Measurements from ENCODE around the gene PCDHGC4. TPM values are rescaled to one million over a fixed set of nuclear protein-coding genes. Genes with fewer than 3 reads are reported as not detected.
A peak's percentile ranks its signal among the peaks of the same experiment; 100 is the strongest.

PCDHGC4 gene
- total RNA-seq, 1 donor from 2014 or later, result 5.0 TPM

- no peaks in the 10 kb centered on the region for H3K9me3 ChIP-seq (ENCODE audit: low read depth)
- Mint-ChIP-seq H3K9me3 (no peaks in the 10 kb centered on the region), H3K4me1 (peaks cover 25% of the 10 kb centered on the region), H3K27ac (peak overlapping the region; percentile 73), H3K27me3 (ENCODE audit: insufficient read depth, low read depth) (peaks cover 4% of the 10 kb centered on the region), H3K36me3 (peaks cover 46% of the 10 kb centered on the region), H3K4me3 (no peak overlapping the region)
- TF ChIP-seq CTCF (IDR thresholded peaks at IDR 0.05) (no peak), EZH2phosphoT487 (IDR thresholded peaks at IDR 0.05) (no peak), EZH2 (IDR thresholded peaks at IDR 0.05) (no peak)
- no peak for DNase-seq (ENCODE audit: low spot score)
- H3K4me1 ChIP-seq, result peaks cover under 1% of the 10 kb centered on the region
- H3K4me3 ChIP-seq, result no peak overlapping the region
- H4K20me1 ChIP-seq (ENCODE audit: low read depth), result peaks cover 4% of the 10 kb centered on the region
- H3K36me3 ChIP-seq, result no peaks in the 10 kb centered on the region
- H3K79me2 ChIP-seq (ENCODE audit: low read depth), result no peaks in the 10 kb centered on the region
- no peak overlapping the region for H3K27ac ChIP-seq
- no peak overlapping the region for H3K4me2 ChIP-seq
- H3K9ac ChIP-seq, result no peak overlapping the region
- peaks cover 1% of the 10 kb centered on the region for H3F3A ChIP-seq (ENCODE audit: low read depth)
- H3K27me3 ChIP-seq, result no peaks in the 10 kb centered on the region
- H2AFZ ChIP-seq (replicated peaks), result no peak overlapping the region
Observed at GRCh38 chr5:141501761-141502160, 16.9 kb downstream of the PCDHGC4 start.

- Histone ChIP-seq H3K4me1 (peaks cover 18% of the 10 kb centered on the region), H3K79me2 (ENCODE audit: low read depth) (no peaks in the 10 kb centered on the region), H3K27me3 (no peaks in the 10 kb centered on the region), H3K27ac (no peak overlapping the region), H3K36me3 (no peaks in the 10 kb centered on the region), H3K9ac (no peak overlapping the region), H3F3A (ENCODE audit: low read depth) (peaks cover 20% of the 10 kb centered on the region), H4K20me1 (ENCODE audit: low read depth) (peaks cover 16% of the 10 kb centered on the region), H3K4me2 (no peak overlapping the region), H3K4me3 (no peak overlapping the region), H2AFZ (replicated peaks) (no peak overlapping the region), H3K9me3 (ENCODE audit: low read depth) (no peaks in the 10 kb centered on the region)
- H3K27ac Mint-ChIP-seq, result peak overlapping the region; percentile 93
- H3K4me1 Mint-ChIP-seq, result peaks cover 39% of the 10 kb centered on the region
- peaks cover 4% of the 10 kb centered on the region for H3K27me3 Mint-ChIP-seq (ENCODE audit: insufficient read depth, low read depth)
- H3K4me3 Mint-ChIP-seq, result no peak overlapping the region
- no peak for DNase-seq (ENCODE audit: low spot score)
- H3K36me3 Mint-ChIP-seq, result peaks cover 37% of the 10 kb centered on the region
- TF ChIP-seq EZH2 (IDR thresholded peaks at IDR 0.05) (no peak), EZH2phosphoT487 (IDR thresholded peaks at IDR 0.05) (no peak), CTCF (IDR thresholded peaks at IDR 0.05) (no peak)
- no peaks in the 10 kb centered on the region for H3K9me3 Mint-ChIP-seq
Observed at GRCh38 chr5:141503681-141504080, 18.9 kb downstream of the PCDHGC4 start.

GRCh38 chr5:141504216-141504615 lies 19.4 kb downstream of the PCDHGC4 start:
- H3K27ac Mint-ChIP-seq, result peak overlapping the region; percentile 93
- H3K4me1 Mint-ChIP-seq, result peaks cover 43% of the 10 kb centered on the region
- H3K4me2 ChIP-seq, result no peak overlapping the region

More at GRCh38 chr5:141504216-141504615, 19.4 kb downstream of the PCDHGC4 start:
- TF ChIP-seq CTCF (IDR thresholded peaks at IDR 0.05), result no peak
- no peak for TF ChIP-seq EZH2 (IDR thresholded peaks at IDR 0.05)
- TF ChIP-seq EZH2phosphoT487 (IDR thresholded peaks at IDR 0.05), result no peak
- Histone ChIP-seq H3K27ac (no peak overlapping the region), H3K4me3 (no peak overlapping the region), H3F3A (ENCODE audit: low read depth) (peaks cover 25% of the 10 kb centered on the region), H3K9ac (no peak overlapping the region), H2AFZ (replicated peaks) (no peak overlapping the region), H3K27me3 (no peaks in the 10 kb centered on the region), H3K9me3 (ENCODE audit: low read depth) (no peaks in the 10 kb centered on the region), H3K79me2 (ENCODE audit: low read depth) (no peaks in the 10 kb centered on the region), H3K36me3 (no peaks in the 10 kb centered on the region), H3K4me1 (peaks cover 20% of the 10 kb centered on the region), H4K20me1 (ENCODE audit: low read depth) (peaks cover 16% of the 10 kb centered on the region)
- Mint-ChIP-seq H3K36me3 (peaks cover 34% of the 10 kb centered on the region), H3K9me3 (no peaks in the 10 kb centered on the region), H3K27me3 (ENCODE audit: insufficient read depth, low read depth) (peaks cover 6% of the 10 kb centered on the region), H3K4me3 (no peak overlapping the region)
- no peak for DNase-seq (ENCODE audit: low spot score)
